HepG2 (cell line): ENCODE results near the gene VSX1. TPM values are rescaled to one million over a fixed set of nuclear protein-coding genes. Genes with fewer than 3 reads are reported as not detected.

Experiments used
- ATAC-seq: fragments of 200-7000 bp; cut with Tn5 transposase; 3 replicates; pipeline ENCODE4 v1.9.1; 2020; ENCODE audit warnings: mild to moderate bottlenecking, moderate library complexity
- BruUV-seq: library from RNA; stranded (reverse); fragments of 400-500 nt; replicated peaks from 2 replicates; lab custom pipeline; 2021; lab: Mats Ljungman, UMichigan
- CTCF ChIA-PET: fragments of 300-600 bp; formaldehyde crosslinking; extraction: SDS; loops from one replicate; lab custom pipeline; 2021; ENCODE audit warnings: low total read pairs, inconsistent platforms, low intra/inter-chr PET ratio; lab: Yijun Ruan, JAX
- POLR2A ChIA-PET: fragments of 350-600 bp; sonication (Branson Sonifier 250); formaldehyde crosslinking; loops from one replicate; lab custom pipeline; 2020; ENCODE audit warnings: antibody characterized with exemption, inconsistent platforms; lab: Yijun Ruan, JAX
- DNase-seq: peaks from one replicate; pipeline ENCODE4 v3.0.0-alpha.2; 2015; ENCODE audit warnings: low spot score
- FAIRE-seq: peaks from 3 replicates; lab custom pipeline; 2011; peaks lifted over from hg19 to GRCh38; lab: Jason Lieb, UNC
- H2AFZ ChIP-seq: one replicate; pipeline ENCODE4 v1.6.1; 2011; ENCODE audit warnings: low read length, inconsistent platforms
- H3K27ac ChIP-seq: fragments of 300-600 bp; 3 replicates; pipeline ENCODE4 v1.8.0; 2011; ENCODE audit warnings: mixed run types, mild to moderate bottlenecking, mixed read lengths, low read length, inconsistent platforms; ENCODE audit not compliant: insufficient read depth; ENCODE audit errors: extremely low read length
- H3K27me3 ChIP-seq, 2 experiments: fragments of 200-600 bp in 1 of 2; 2 replicates in 1 of 2; 3 replicates in 1 of 2; pipeline versions ENCODE4 v1.6.0 to v1.8.0; 2011; ENCODE audit warnings: low read length in 2 of 2, mild to moderate bottlenecking in 2 of 2, moderate library complexity in 2 of 2, inconsistent platforms in 1 of 2; ENCODE audit not compliant: insufficient read depth in 2 of 2, control insufficient read depth in 1 of 2
- H3K36me3 ChIP-seq, 2 experiments: fragments of 200-600 bp in 1 of 2; replicated peaks in 1 of 2; 2 replicates in 1 of 2; 3 replicates in 1 of 2; pipeline versions ENCODE4 v1.5.1 to v1.8.0; 2011; ENCODE audit warnings: low read length in 2 of 2, inconsistent platforms in 1 of 2; ENCODE audit not compliant: insufficient read depth in 2 of 2, control insufficient read depth in 1 of 2
- H3K4me1 ChIP-seq: 2 replicates; pipeline ENCODE4 v1.5.1; 2012; ENCODE audit warnings: low read length, inconsistent platforms; ENCODE audit not compliant: insufficient read depth
- H3K4me2 ChIP-seq: 2 replicates; pipeline ENCODE4 v1.6.0; 2011; ENCODE audit warnings: low read depth, low read length, inconsistent platforms
- H3K4me3 ChIP-seq, 3 experiments: fragments of 200-600 bp in 1 of 3; sonication (generic), shearing (Covaris generic) in 1 of 3; replicated peaks in 1 of 3; 2 replicates each; pipeline ENCODE4 v1.5.1; 2011 to 2016; ENCODE audit warnings: low read length in 3 of 3, inconsistent platforms in 2 of 3, low read depth in 2 of 3, mild to moderate bottlenecking in 2 of 3, control low read depth in 1 of 3, mixed read lengths in 1 of 3; ENCODE audit not compliant: insufficient read depth in 1 of 3
- H3K79me2 ChIP-seq: one replicate; pipeline ENCODE4 v1.6.1; 2011; ENCODE audit warnings: low read length, inconsistent platforms; ENCODE audit not compliant: insufficient read depth
- H3K9ac ChIP-seq: 2 replicates; pipeline ENCODE4 v1.6.0; 2011; ENCODE audit warnings: mild to moderate bottlenecking, low read depth, low read length, inconsistent platforms; ENCODE audit not compliant: insufficient read depth
- H3K9me3 ChIP-seq: 2 replicates; pipeline ENCODE4 v1.5.1; 2012; ENCODE audit warnings: mild to moderate bottlenecking, low read length
- H4K20me1 ChIP-seq: 2 replicates; pipeline ENCODE4 v1.6.0; 2011; ENCODE audit warnings: inconsistent platforms, mild to moderate bottlenecking, low read length, moderate library complexity; ENCODE audit not compliant: insufficient read depth
- ATF3 ChIP-seq: sonication (generic); formaldehyde crosslinking; IDR thresholded peaks from 2 replicates; pipeline ENCODE4 v1.4.0; 2020; ENCODE audit warnings: missing genetic modification reagents
- ETV6 ChIP-seq: sonication (generic); formaldehyde crosslinking; conservative IDR thresholded peaks from 2 replicates; pipeline ENCODE4 v1.4.0; 2020; ENCODE audit warnings: missing genetic modification reagents
- KMT2A ChIP-seq: sonication (generic); formaldehyde crosslinking; IDR thresholded peaks from 2 replicates; pipeline ENCODE4 v1.4.0; 2020; ENCODE audit warnings: missing genetic modification reagents
- MIER3 ChIP-seq: IDR thresholded peaks from 2 replicates; pipeline ENCODE4 v1.6.1; 2016; ENCODE audit warnings: missing compliant biosample characterization, borderline replicate concordance
- MLX ChIP-seq: IDR thresholded peaks from 2 replicates; pipeline ENCODE4 v1.6.1; 2016
- ZC3H13 ChIP-seq: sonication (generic); formaldehyde crosslinking; IDR thresholded peaks from 2 replicates; pipeline ENCODE4 v1.8.1; 2023; ENCODE audit warnings: mild to moderate bottlenecking, missing genetic modification reagents, moderate library complexity
- ZNF468 ChIP-seq: sonication (generic); formaldehyde crosslinking; IDR thresholded peaks from 2 replicates; pipeline ENCODE4 v1.8.0; 2022; ENCODE audit warnings: mild to moderate bottlenecking, moderate library complexity, missing genetic modification reagents
- ZNF547 ChIP-seq: sonication (generic); formaldehyde crosslinking; IDR thresholded peaks from 2 replicates; pipeline ENCODE4 v1.5.1; 2020; ENCODE audit warnings: mild to moderate bottlenecking, missing genetic modification reagents
- ZNF639 ChIP-seq: conservative IDR thresholded peaks from 2 replicates; pipeline ENCODE4 v1.6.1; 2018; ENCODE audit warnings: missing genetic modification reagents
- WGBS: methylation state at CpG from one replicate; pipeline ENCODE4 v1.1.6; 2017; ENCODE audit warnings: low lambda C conversion rate; 5-methylcytosine and 5-hydroxymethylcytosine counted together
- in situ Hi-C: cut with HindIII; loops from 2 replicates; pipeline ENCODE4 v1.10.0; 2017; ENCODE audit warnings: low pct_unique_long_range_greater_than_20kb; ENCODE audit not compliant: extremely low pct_ligation_motif_present
- intact Hi-C: fragments of 100-400 bp; cut with micrococcal nuclease; formaldehyde crosslinking; loops from one replicate; pipeline ENCODE4 v1.10.0; 2022; ENCODE audit not compliant: unreplicated experiment
- polyA plus RNA-seq, 8 experiments: library from polyadenylated mRNA; depleted of rRNA in 3 of 8; stranded (reverse) in 7 of 8; unstranded in 1 of 8; fragments of >200 nt; fragmentation: Illumina TruSeq in 4 of 8; extraction: Trizol in 4 of 8; gene quantifications; 2 replicates each; pipeline versions ENCODE4 v1.2.1 to v1.2.3, GENCODE V29; 2011 to 2016; ENCODE audit warnings: low read depth in 4 of 8, missing spikeins in 1 of 8, mixed read lengths in 1 of 8; ENCODE audit not compliant: insufficient read depth in 1 of 8
- total RNA-seq, 5 experiments: library from RNA; depleted of rRNA; stranded (reverse); fragments of >200 nt; fragmentation: Illumina TruSeq; extraction: Trizol; gene quantifications; 2 replicates each; pipeline ENCODE4 v1.2.3, GENCODE V29; 2016; ENCODE audit warnings: low read depth in 1 of 5
- TF ChIP-seq, protein P1 (sequence below): sonication (generic); formaldehyde crosslinking; IDR thresholded peaks from 2 replicates; pipeline ENCODE4 v1.8.0; 2022; ENCODE audit warnings: low read depth, missing genetic modification reagents
- TF ChIP-seq, protein P2 (sequence below), 2 experiments: sonication (generic) in 1 of 2; formaldehyde crosslinking in 1 of 2; IDR thresholded peaks; 2 replicates each; pipeline versions ENCODE4 v1.4.0 to v1.6.1; 2016 to 2020; ENCODE audit warnings: borderline replicate concordance in 1 of 2, low read depth in 1 of 2, mild to moderate bottlenecking in 1 of 2, missing genetic modification reagents in 1 of 2
- TF ChIP-seq, protein P3 (sequence below): sonication (generic); formaldehyde crosslinking; conservative IDR thresholded peaks from 2 replicates; pipeline ENCODE4 v1.8.1; 2023; ENCODE audit warnings: missing genetic modification reagents

Gene VSX1
- total and polyA plus RNA-seq, 2 of the 13 experiments (the other 11 are each of a cell fraction or from before 2014, with no cell fraction given): 0.04 TPM; not detected in 1

- CTCF ChIA-PET: interaction anchor here (1.0 kb wide), 1 partner anchor 39 kb away, joined by 3 read pairs; no protein-coding TSS in a partner anchor
- Histone ChIP-seq H3K27me3 (no peaks in the 10 kb centered on the region), H3K79me2 (no peaks in the 10 kb centered on the region), H2AFZ (no peak overlapping the region), H3K9ac (peak overlapping the region; percentile 33; the same call in 1 of the 2 replicates), H3K4me3 (peak overlapping the region in 2 of 3 experiments; percentile 12 to 56; a peak in 2 of 6 replicates), H4K20me1 (no peaks in the 10 kb centered on the region), H3K4me2 (peak overlapping the region; percentile 72), H3K27ac (peak overlapping the region; percentile 55), H3K36me3 (no peaks in the 10 kb centered on the region), H3K4me1 (peaks cover 64% of the 10 kb centered on the region), H3K9me3 (no peaks in the 10 kb centered on the region)
- DNase-seq (no peak), FAIRE-seq (no peak), ATAC-seq (peak; percentile 21)
- WGBS: 40% methylated on average over 6 of the region's 6 CpGs
- intact Hi-C loops (loop anchor here (2.0 to 5.0 kb wide), 2 partner anchors 13 to 34 kb away; no protein-coding TSS in a partner anchor), in situ Hi-C loops (no loop called here)
- TSS peak; percentile 98 for BruUV-seq
- POLR2A ChIA-PET: interaction anchor here (0.8 to 4.3 kb wide), 12 partner anchors 9 to 162 kb away, joined by 3 to 77 read pairs (median 6); partner anchors contain the start of genes ACSS1 and ENTPD6
- TF ChIP-seq ZNF547 (CRISPR knock-in tag) (0 out of 2 replicates have a peak, but pooled peaks have one; percentile 47), ETV6 (CRISPR knock-in tag) (peak; percentile 13; the same call in 1 of the 2 replicates), ATF3 (0 out of 2 replicates have a peak, but pooled peaks have one; percentile 23), ZC3H13 (CRISPR knock-in tag) (no peak), KMT2A (0 out of 2 replicates have a peak, but pooled peaks have one; percentile 3), MLX (CRISPR knock-in tag) (no peak), ZNF468 (0 out of 2 replicates have a peak, but pooled peaks have one; percentile 28), ZNF639 (CRISPR knock-in tag) (0 out of 2 replicates have a peak, but pooled peaks have one; percentile 9), MIER3 (0 out of 2 replicates have a peak, but pooled peaks have one; percentile 2)
- TF ChIP-seq, protein P1, sequence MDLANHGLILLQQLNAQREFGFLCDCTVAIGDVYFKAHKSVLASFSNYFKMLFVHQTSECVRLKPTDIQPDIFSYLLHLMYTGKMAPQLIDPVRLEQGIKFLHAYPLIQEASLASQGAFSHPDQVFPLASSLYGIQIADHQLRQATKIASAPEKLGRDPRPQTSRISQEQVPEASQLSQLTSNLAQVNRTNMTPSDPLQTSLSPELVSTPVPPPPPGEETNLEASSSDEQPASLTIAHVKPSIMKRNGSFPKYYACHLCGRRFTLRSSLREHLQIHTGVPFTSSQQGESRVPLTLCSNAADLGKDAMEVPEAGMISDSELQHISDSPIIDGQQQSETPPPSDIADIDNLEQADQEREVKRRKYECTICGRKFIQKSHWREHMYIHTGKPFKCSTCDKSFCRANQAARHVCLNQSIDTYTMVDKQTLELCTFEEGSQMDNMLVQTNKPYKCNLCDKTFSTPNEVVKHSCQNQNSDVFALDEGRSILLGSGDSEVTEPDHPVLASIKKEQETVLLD: 0 out of 2 replicates have a peak, but pooled peaks have one; percentile 11
- TF ChIP-seq, protein P2, sequence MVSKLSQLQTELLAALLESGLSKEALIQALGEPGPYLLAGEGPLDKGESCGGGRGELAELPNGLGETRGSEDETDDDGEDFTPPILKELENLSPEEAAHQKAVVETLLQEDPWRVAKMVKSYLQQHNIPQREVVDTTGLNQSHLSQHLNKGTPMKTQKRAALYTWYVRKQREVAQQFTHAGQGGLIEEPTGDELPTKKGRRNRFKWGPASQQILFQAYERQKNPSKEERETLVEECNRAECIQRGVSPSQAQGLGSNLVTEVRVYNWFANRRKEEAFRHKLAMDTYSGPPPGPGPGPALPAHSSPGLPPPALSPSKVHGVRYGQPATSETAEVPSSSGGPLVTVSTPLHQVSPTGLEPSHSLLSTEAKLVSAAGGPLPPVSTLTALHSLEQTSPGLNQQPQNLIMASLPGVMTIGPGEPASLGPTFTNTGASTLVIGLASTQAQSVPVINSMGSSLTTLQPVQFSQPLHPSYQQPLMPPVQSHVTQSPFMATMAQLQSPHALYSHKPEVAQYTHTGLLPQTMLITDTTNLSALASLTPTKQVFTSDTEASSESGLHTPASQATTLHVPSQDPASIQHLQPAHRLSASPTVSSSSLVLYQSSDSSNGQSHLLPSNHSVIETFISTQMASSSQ (IDR thresholded peaks at IDR 0.05; ENCODE audit: low read depth): no peak
- TF ChIP-seq, protein P2 (CRISPR knock-in tag; IDR thresholded peaks at IDR 0.05; ENCODE audit: borderline replicate concordance): 0 out of 2 replicates have a peak, but pooled peaks have one; percentile 8
- TF ChIP-seq, protein P3, sequence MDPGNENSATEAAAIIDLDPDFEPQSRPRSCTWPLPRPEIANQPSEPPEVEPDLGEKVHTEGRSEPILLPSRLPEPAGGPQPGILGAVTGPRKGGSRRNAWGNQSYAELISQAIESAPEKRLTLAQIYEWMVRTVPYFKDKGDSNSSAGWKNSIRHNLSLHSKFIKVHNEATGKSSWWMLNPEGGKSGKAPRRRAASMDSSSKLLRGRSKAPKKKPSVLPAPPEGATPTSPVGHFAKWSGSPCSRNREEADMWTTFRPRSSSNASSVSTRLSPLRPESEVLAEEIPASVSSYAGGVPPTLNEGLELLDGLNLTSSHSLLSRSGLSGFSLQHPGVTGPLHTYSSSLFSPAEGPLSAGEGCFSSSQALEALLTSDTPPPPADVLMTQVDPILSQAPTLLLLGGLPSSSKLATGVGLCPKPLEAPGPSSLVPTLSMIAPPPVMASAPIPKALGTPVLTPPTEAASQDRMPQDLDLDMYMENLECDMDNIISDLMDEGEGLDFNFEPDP (CRISPR knock-in tag): 0 out of 2 replicates have a peak, but pooled peaks have one; percentile 53
These were observed 48.5 kb downstream of the VSX1 start for GRCh38 chr20:25033265-25033923.
